ENCODE data around the gene FAM98C. TPM values are rescaled to one million over a fixed set of nuclear protein-coding genes. Genes with fewer than 3 reads are reported as not detected.
A peak's percentile ranks its signal among the peaks of the same experiment; 100 is the strongest.
"Not testable (repeated sequence)": the region's sequence is repeated elsewhere in the genome, so short reads cannot be mapped to it uniquely, and the experiment has no call there.

FAM98C gene
- total RNA-seq, 1 donor from 2014 or later, result 25.2 TPM

DNA sequence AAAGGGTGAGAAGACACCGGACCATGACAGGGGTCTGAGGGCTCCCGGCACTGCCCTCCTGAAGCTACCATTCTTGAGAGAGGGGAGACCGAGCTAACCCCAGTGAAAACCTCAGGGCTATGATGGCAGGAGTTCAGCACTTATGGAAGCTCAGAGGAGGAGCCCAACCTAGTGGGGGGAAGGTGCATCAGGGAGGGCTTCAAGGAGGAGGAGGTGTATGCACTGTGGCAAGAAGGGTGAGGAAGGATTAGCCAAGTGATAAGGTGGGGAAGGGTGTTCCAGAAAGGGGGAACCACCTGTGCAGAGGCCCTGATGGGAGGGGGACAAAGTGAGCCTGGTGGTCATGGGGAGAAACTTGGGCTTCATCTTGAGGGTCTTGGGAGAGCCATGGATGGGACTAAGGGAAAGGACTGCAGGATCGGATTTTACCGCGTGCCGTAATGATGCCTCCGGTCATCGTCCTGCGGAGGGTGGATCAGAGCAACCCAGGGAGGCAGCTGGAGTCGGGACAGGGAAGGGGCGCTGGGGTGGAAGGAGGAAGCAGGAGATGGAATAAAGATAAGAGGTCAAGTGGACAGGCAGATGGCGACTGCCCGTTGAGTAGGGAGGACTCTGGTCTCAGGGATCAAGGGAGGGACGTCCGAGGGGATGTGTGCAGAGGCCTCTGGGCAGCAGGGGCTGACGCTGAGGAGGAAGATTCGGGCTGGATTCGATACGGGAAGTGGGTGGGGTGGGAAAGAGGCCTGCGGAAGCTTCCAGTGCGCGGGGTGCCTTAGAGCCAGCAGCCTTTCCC lies 41.9 kb upstream of the FAM98C start:
- no peak overlapping the region for H3K27ac Mint-ChIP-seq
- peaks cover 53% of the 10 kb centered on the region for H3K27me3 Mint-ChIP-seq
- DNase-seq (ENCODE audit: extremely low spot score, unreplicated experiment), result no peak
- H3K4me1 Mint-ChIP-seq (ENCODE audit: unreplicated experiment), result no peaks in the 10 kb centered on the region
- H3K9me3 Mint-ChIP-seq, result no peaks in the 10 kb centered on the region
- H3K4me3 Mint-ChIP-seq, result peak overlapping the region; percentile 90
- H3K36me3 Mint-ChIP-seq, result no peaks in the 10 kb centered on the region
- TF ChIP-seq, protein P1, sequence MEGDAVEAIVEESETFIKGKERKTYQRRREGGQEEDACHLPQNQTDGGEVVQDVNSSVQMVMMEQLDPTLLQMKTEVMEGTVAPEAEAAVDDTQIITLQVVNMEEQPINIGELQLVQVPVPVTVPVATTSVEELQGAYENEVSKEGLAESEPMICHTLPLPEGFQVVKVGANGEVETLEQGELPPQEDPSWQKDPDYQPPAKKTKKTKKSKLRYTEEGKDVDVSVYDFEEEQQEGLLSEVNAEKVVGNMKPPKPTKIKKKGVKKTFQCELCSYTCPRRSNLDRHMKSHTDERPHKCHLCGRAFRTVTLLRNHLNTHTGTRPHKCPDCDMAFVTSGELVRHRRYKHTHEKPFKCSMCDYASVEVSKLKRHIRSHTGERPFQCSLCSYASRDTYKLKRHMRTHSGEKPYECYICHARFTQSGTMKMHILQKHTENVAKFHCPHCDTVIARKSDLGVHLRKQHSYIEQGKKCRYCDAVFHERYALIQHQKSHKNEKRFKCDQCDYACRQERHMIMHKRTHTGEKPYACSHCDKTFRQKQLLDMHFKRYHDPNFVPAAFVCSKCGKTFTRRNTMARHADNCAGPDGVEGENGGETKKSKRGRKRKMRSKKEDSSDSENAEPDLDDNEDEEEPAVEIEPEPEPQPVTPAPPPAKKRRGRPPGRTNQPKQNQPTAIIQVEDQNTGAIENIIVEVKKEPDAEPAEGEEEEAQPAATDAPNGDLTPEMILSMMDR (conservative IDR thresholded peaks at IDR 0.05), result no peak

DNA sequence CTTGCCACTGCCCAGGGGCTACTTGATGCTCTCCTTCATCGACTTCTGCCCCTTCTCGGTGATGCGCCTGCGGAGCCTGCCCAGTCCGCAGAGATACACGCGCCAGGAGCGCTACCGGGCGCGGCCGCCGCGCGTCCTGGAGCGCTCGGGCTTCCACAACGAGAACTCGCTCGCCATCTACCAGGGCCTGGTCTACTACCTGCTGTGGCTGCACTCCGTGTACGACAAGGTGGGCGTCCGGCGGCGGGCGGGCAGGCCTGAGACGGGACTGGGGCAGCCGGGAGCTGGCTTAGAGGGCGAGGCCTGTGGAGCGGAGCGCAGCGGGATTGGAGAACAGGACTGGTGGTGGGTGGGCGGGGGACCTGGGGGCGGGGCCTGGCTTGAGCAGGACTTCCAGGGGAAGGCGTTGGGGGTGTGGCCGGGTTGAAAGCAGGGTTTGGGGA lies 41.2 kb upstream of the FAM98C start:
- H3K4me3 Mint-ChIP-seq, result peak overlapping the region; percentile 90
- H3K36me3 Mint-ChIP-seq, result no peaks in the 10 kb centered on the region
- peak overlapping the region; percentile 65 for H3K27ac Mint-ChIP-seq
- H3K9me3 Mint-ChIP-seq, result no peaks in the 10 kb centered on the region
- H3K4me1 Mint-ChIP-seq (ENCODE audit: unreplicated experiment), result no peaks in the 10 kb centered on the region
- TF ChIP-seq, protein P1 (conservative IDR thresholded peaks at IDR 0.05), result peak; percentile 60
- peaks cover 47% of the 10 kb centered on the region for H3K27me3 Mint-ChIP-seq
- DNase-seq (ENCODE audit: extremely low spot score, unreplicated experiment), result peak; percentile 81

- peak; percentile 79 for DNase-seq (ENCODE audit: extremely low spot score, unreplicated experiment)
- Mint-ChIP-seq H3K4me1 (ENCODE audit: unreplicated experiment) (no peaks in the 10 kb centered on the region), H3K27me3 (peaks cover 43% of the 10 kb centered on the region), H3K9me3 (no peaks in the 10 kb centered on the region), H3K27ac (peak overlapping the region; percentile 65), H3K36me3 (no peaks in the 10 kb centered on the region), H3K4me3 (peak overlapping the region; percentile 90)
- TF ChIP-seq, protein P1 (conservative IDR thresholded peaks at IDR 0.05), result no peak
Measured at GRCh38 chr19:38362076-38362945, 40.6 kb upstream of the FAM98C start.

- peaks cover 36% of the 10 kb centered on the region for H3K27me3 Mint-ChIP-seq
- H3K27ac Mint-ChIP-seq; H3K36me3 Mint-ChIP-seq; DNase-seq (ENCODE audit: extremely low spot score, unreplicated experiment); H3K4me1 Mint-ChIP-seq (ENCODE audit: unreplicated experiment); H3K9me3 Mint-ChIP-seq: not testable (repeated sequence)
- H3K4me3 Mint-ChIP-seq, result peak overlapping the region; percentile 70
Measured at GRCh38 chr19:38362946-38363688, 39.8 kb upstream of the FAM98C start.

DNA sequence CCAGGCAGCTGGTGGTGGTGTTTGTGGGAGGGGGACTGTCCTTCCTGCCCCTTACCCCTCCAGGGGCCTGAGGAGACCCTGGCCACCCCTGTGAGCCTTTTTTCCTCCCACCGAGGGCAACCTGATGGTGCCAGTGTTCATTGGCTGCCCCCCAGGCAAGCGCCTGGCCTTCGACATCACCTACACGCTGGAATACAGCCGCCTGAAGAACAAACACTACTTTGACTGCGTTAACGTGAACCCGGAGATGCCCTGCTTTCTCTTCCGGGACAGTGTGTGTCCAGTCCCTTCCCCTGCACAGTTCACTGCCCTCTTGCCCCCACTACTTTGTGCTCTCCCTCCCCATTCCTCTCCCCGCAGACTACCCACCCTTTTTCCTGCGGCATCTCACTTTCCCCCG lies 35.9 kb upstream of the FAM98C start:
- H3K36me3 Mint-ChIP-seq, result no peaks in the 10 kb centered on the region
- H3K4me3 Mint-ChIP-seq, result no peak overlapping the region
- no peaks in the 10 kb centered on the region for H3K9me3 Mint-ChIP-seq
- no peak for DNase-seq (ENCODE audit: extremely low spot score, unreplicated experiment)
- TF ChIP-seq, protein P1 (conservative IDR thresholded peaks at IDR 0.05), result no peak
- no peak overlapping the region for H3K27ac Mint-ChIP-seq
- H3K4me1 Mint-ChIP-seq (ENCODE audit: unreplicated experiment), result no peaks in the 10 kb centered on the region
- peaks cover 18% of the 10 kb centered on the region for H3K27me3 Mint-ChIP-seq
